Measurements from ENCODE around the gene ESPN. TPM values are rescaled to one million over a fixed set of nuclear protein-coding genes. Genes with fewer than 3 reads are reported as not detected.
A peak's percentile ranks its signal among the peaks of the same experiment; 100 is the strongest.

The ESPN gene
- total RNA-seq, 1 donor from 2014 or later = 25.7 TPM

DNA sequence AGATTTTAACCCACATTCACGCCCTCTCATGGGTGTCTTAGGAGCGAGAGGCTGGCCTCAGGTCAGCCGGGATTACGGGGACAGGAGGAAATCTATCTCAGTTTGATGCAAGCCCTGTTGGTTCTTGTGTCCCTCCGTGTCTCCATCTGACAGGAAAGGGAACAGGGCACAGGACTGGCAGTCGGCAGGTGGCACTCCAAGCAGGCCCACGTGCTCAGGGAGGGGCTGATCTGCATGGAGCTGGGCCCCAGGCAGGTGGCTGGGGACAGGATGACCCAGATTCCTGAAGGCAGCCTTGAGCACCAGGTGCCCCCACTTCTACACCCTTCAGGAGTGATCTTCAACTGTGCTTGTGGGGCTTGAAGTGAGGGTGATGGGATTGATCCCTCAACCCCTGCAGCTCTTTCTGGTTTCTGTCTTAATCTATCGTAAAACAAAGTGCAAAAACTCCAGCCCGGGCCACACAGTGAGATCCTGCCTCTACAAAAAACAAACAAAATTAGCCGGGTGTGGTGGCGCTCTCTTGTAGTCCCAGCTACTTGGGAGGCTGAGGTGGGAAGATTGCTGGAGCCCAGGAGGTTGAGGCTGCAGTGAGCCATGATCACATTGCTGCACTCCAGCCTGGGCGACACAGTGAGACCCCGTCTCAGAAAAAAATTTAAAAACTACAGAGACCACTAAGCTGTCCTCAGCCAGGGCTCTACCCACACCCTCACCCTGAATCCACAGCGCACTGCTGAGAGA lies 58.6 kb downstream of the ESPN start:
- Mint-ChIP-seq H3K27ac (ENCODE audit: unreplicated experiment) (no peak overlapping the region), H3K4me3 (ENCODE audit: unreplicated experiment) (no peak overlapping the region), H3K36me3 (ENCODE audit: unreplicated experiment) (no peaks in the 10 kb centered on the region), H3K9me3 (ENCODE audit: unreplicated experiment) (peaks cover 1% of the 10 kb centered on the region), H3K4me1 (ENCODE audit: low read depth, unreplicated experiment) (peaks cover 14% of the 10 kb centered on the region), H3K27me3 (ENCODE audit: unreplicated experiment) (peaks cover 5% of the 10 kb centered on the region)
- no peak for DNase-seq
- TF ChIP-seq, protein P1, sequence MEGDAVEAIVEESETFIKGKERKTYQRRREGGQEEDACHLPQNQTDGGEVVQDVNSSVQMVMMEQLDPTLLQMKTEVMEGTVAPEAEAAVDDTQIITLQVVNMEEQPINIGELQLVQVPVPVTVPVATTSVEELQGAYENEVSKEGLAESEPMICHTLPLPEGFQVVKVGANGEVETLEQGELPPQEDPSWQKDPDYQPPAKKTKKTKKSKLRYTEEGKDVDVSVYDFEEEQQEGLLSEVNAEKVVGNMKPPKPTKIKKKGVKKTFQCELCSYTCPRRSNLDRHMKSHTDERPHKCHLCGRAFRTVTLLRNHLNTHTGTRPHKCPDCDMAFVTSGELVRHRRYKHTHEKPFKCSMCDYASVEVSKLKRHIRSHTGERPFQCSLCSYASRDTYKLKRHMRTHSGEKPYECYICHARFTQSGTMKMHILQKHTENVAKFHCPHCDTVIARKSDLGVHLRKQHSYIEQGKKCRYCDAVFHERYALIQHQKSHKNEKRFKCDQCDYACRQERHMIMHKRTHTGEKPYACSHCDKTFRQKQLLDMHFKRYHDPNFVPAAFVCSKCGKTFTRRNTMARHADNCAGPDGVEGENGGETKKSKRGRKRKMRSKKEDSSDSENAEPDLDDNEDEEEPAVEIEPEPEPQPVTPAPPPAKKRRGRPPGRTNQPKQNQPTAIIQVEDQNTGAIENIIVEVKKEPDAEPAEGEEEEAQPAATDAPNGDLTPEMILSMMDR (IDR thresholded peaks at IDR 0.05; ENCODE audit: partially characterized antibody, unreplicated experiment) = no peak

DNA sequence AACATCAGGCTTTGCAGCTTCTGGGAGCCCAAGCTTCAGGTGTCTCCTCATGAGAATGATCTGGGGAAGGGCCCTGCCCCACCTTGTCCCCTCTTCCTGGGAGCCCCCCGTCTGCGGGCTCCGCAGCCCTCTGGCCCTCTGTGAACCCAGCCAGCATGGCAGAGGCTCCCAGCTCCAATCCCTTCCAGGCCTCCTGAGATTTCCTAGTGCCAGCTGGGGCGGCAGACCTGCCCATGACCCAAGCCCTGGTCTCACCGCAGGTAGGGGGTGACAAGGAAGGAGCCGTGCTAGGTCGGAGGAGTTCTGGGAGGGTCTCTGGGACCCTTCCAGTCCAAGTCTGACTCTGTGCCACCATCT lies 59.2 kb downstream of the ESPN start:
- Mint-ChIP-seq H3K36me3 (ENCODE audit: unreplicated experiment) (no peaks in the 10 kb centered on the region), H3K27ac (ENCODE audit: unreplicated experiment) (no peak overlapping the region), H3K27me3 (ENCODE audit: unreplicated experiment) (peaks cover 5% of the 10 kb centered on the region), H3K9me3 (ENCODE audit: unreplicated experiment) (peaks cover 1% of the 10 kb centered on the region), H3K4me1 (ENCODE audit: low read depth, unreplicated experiment) (peaks cover 14% of the 10 kb centered on the region), H3K4me3 (ENCODE audit: unreplicated experiment) (peak overlapping the region; percentile 64)
- DNase-seq = no peak
- TF ChIP-seq, protein P1 (IDR thresholded peaks at IDR 0.05; ENCODE audit: partially characterized antibody, unreplicated experiment) = no peak

- peaks cover 14% of the 10 kb centered on the region for H3K4me1 Mint-ChIP-seq (ENCODE audit: low read depth, unreplicated experiment)
- no peaks in the 10 kb centered on the region for H3K36me3 Mint-ChIP-seq (ENCODE audit: unreplicated experiment)
- TF ChIP-seq, protein P1 (IDR thresholded peaks at IDR 0.05; ENCODE audit: partially characterized antibody, unreplicated experiment) = no peak
- peak overlapping the region; percentile 84 for H3K4me3 Mint-ChIP-seq (ENCODE audit: unreplicated experiment)
- H3K27me3 Mint-ChIP-seq (ENCODE audit: unreplicated experiment) = peaks cover 5% of the 10 kb centered on the region
- peak overlapping the region; percentile 62 for H3K27ac Mint-ChIP-seq (ENCODE audit: unreplicated experiment)
- H3K9me3 Mint-ChIP-seq (ENCODE audit: unreplicated experiment) = peaks cover 1% of the 10 kb centered on the region
- no peak for DNase-seq
Measured at GRCh38 chr1:6484826-6485167, 60.2 kb downstream of the ESPN start.

DNA sequence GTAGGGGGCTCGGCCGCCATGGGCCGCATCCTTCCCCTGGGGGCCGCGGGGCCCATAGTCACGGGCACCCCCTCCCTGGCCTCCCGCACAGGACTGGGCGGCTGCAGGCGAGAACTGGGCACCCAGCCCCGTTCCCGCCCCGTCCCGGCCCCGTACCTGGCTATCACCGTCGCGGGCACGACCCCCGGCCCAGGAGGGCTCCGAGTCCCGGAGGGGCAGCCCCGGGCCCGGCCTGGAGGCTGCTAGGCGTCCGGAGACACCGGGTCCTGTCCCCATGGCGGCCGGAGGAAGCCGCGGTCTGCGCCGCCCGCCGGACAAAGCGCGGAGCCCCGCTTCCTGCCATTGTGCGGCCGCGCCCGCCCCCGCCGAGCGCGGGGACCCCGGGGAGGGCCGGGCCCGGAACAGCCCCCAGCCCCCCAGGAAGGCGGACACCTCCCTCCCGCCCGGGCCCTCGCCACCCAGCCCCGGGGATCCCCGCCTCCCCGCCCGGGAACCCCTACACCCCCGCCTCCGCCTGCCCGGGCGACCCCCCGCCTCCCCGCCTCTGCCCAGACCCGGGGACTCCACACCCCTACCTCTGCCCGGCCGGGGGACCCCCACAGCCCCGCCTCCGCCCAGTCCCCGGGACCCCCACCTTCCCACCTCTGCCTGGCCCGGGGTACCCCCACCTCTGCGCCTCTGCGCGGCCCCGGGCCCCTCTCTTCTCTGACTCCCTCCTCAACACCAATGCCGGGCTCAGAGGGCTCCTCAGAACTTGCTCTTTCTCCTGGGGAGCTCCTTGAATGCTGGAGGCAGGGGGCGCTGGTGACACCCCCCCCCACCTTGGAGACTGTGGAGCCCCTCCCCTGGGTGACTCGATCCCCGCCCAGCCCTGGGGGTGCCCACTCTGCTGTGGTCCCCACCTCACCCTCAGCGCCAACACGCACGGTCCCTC lies 60.9 kb downstream of the ESPN start:
- DNase-seq = peak; percentile 67
- peaks cover 5% of the 10 kb centered on the region for H3K27me3 Mint-ChIP-seq (ENCODE audit: unreplicated experiment)
- no peaks in the 10 kb centered on the region for H3K36me3 Mint-ChIP-seq (ENCODE audit: unreplicated experiment)
- TF ChIP-seq, protein P1 (IDR thresholded peaks at IDR 0.05; ENCODE audit: partially characterized antibody, unreplicated experiment) = no peak
- peak overlapping the region; percentile 73 for H3K4me3 Mint-ChIP-seq (ENCODE audit: unreplicated experiment)
- H3K4me1 Mint-ChIP-seq (ENCODE audit: low read depth, unreplicated experiment) = peaks cover 14% of the 10 kb centered on the region
- no peak overlapping the region for H3K27ac Mint-ChIP-seq (ENCODE audit: unreplicated experiment)
- H3K9me3 Mint-ChIP-seq (ENCODE audit: unreplicated experiment) = peaks cover 1% of the 10 kb centered on the region

Measured in glutamatergic neuron (in vitro differentiated cells).